HK-2 (cell line): ENCODE data around the gene RRP1B.
A peak's percentile ranks its signal among the peaks of the same experiment; 100 is the strongest.
"Not testable (repeated sequence)": the region's sequence is repeated elsewhere in the genome, so short reads cannot be mapped to it uniquely, and the experiment has no call there.

Experiments used
- DNase-seq: peaks from one replicate; pipeline ENCODE4 v3.0.0-alpha.2; 2018; ENCODE audit not compliant: unreplicated experiment

The RRP1B gene

GRCh38 chr21:43697758-43698643, 38.6 kb downstream of the RRP1B start:
- DNase-seq: peak; percentile 38

DNA sequence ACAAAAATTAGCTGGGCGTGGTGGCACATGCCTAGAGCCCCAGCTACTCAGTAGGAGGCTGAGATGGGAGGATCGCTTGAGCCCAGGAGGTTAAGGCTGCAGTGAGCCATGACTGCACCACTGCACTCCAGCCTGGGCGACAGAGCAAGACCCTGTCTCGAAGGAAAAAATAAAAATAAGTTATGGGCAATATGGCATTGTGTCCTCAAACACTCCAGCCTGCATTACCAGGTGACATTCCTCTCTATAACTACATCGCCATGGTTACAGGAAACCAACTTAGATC, 40.1 kb downstream of the RRP1B start:
- DNase-seq: not testable (repeated sequence)

DNA sequence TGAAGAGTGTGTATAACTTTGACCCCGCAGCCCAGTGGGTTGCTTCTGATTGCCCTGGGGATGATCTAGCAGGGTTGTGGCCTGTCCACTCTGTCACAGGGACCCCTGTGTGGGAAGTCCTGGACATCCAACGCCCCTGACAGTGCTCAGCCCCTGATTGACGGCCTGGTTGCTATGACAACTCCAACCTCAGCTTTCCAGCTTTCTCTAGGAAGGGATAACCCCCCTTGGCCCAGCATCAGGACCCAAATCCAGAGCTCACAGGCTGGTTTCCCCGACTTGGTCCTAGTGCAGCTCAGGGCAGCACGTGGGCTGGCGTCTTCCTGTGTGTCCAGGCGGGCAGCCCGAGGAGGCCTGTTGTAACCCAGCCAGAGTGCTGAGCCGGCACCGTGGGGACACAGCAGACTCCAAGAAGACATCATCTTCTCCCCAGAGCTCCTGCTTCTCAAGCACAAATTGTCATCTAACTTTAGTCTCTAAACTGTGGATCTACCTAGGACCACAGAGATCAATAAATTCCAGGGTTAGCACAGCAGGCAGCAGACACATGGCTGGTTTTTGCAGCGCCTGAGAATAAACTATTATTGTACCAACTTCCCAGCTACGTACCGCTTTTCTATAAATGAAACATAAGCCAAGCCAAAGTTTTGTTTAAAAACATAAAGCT, 40.7 kb downstream of the RRP1B start:
- no peak for DNase-seq

- DNase-seq: no peak
Observed at GRCh38 chr21:43701936-43702784, 42.8 kb downstream of the RRP1B start.

DNA sequence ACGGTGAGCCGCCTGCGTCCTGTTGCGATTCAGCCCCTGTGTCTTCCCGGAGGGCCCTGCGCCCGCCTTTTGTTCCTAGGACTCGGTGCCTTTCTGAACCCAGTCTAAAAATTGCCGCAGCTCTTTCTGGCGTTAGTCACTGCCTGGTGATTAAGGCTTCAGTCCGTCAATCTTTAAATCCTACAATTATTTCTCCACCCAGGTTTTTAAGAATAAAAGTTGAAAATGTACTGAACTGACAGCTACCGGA, 43.4 kb downstream of the RRP1B start:
- DNase-seq: no peak

GRCh38 chr21:43703035-43703880, 43.9 kb downstream of the RRP1B start:
- peak; percentile 50 for DNase-seq

- DNase-seq: no peak
Observed at GRCh38 chr21:43707462-43707861, 48.1 kb downstream of the RRP1B start.

DNA sequence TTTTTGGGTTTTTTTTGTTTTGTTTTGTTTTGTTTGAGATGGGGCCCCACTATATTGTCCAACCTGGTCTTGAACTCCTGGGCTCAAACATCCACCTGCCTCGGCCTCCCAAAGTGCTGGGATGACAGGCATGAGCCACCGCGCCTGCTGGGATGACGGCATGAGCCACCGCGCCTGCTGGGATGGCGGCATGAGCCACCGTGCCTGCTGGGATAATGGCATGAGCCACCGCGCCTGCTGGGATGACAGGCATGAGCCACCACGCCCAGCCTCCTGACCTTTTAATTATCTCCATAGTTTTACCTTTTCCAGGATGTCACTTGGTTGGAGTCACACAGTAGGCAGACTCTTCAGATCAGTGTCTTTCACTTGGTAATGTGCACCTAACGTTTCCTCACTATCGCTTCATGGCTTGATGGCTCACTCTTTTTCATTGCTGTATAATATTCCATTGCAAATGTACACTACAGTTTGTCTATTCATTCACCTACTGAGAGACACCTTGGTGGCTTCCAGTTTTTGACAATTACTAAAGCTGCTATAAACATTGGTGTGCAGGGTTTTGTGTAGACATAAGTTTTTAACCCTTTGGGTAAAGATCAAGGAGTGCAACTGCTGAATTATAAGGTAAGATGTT, 49.5 kb downstream of the RRP1B start:
- no peak for DNase-seq

DNA sequence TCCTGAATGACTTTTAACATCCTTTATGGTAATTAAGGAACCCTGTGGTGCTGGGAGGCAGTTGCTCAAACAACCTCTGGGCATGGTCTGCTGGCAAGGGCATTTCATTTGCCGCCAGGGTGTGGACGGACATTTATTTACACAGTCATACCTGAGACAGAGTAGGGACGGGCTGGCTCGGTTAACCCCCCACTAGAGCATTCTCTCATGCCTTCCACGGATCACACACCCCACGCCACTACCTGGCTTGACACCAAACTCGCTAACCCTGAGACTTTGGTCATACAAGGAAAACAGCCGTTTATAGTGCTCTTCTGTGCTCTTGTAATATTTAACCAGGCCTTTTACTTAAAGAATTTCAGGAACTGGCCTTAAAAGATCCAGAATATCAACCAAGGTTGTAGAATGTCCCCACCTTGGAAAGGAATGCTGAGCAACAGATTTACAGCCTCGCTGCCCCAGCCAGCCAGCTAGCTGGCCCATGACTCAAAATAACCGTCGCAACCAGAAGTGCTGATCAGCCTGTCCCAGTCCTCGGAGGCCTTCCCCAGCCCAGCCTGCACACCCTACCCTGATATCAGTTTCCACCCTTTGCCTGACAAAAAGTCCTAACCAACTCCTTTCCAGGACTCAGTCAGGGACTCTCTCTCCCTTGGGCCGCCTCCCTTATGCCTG, 53.0 kb downstream of the RRP1B start:
- DNase-seq: peak; percentile 83

DNA sequence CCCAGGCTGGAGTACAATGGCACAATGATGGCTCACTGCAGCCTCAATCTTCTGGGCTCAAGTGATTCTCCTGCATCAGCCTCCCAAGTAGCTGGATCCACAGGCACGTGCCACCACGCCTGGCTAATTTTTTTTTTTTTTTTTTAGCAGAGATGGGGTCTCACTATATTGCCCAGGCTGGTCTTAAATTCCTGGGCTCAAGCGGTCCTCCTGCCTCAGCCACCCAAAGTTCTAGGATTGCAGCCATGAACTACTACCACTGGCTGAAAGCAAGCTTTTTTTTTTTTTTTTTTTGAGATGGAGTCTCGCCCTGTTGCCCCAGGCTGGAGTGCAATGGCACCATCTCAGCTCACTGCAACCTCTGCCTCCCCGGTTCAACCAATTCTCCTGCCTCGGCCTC, 53.8 kb downstream of the RRP1B start:
- DNase-seq: not testable (repeated sequence)

DNA sequence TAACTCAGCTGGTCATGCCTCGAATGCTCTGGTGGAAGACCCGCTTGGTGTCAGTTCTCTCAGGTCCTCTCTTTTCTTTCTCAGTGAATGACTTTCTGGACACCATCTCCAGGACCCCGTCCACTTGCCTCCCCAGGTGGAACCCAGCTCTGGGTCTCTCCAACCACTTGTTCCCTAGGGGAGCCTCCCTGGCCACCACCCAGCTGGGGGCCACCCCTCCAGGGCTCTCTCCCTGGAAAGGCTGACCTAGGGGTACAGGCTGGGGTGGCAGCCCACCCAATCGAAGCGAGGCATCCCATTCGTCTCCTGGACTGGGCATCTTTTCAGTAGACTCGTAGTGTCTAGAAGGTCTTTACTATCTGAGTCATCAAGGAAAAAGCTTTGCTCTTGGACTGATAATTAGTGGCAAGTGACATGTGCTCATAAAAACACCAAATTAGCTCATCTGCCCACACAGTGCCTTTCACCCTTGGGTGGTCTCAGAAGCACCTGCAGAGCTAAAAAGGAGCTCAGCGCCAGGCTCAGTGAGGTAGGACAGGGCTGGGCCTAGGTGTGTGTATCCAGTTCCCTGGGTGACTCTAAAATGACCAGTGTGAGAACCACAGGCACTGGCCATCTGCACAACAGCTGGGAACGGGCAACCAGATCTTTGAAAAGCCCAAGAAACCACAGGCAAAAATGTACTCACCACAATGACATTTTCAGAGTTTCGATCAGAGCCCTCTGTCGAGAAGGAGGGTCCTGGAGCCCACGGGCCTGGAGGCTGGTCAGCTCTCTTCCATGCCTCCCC, 57.2 kb downstream of the RRP1B start:
- no peak for DNase-seq

DNA sequence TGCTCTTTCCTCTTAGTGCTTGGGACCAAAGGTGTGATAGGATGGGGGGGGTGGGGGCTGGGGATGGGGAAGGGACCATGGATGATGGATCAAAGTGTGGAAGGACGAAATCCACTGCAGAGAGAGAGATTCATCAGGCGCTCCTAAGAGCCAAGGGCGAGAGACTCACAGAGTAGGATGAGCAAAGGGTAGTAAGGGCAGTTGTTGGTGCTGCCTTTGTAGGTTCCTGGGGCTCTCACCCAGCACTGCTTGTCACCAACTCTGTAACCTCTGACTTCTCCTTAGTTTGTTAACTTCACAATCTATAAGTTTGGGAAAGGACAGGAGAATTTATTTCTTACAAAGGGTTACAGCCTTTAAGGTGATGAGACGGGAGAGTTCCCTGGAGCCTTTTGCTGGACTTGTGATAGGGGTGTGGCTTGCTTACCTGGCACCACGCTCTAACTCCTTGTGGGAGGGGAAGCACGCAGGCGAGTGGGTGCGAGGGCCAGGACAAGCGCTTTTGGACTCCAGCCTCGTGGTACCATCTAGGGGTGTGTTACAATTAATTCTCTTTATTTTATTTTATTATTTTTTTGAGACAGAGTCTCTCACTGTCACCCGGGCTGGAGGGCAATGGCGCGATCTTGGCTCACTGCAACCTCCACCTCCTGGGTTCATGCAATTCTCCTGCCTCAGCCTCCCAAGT, 58.0 kb downstream of the RRP1B start:
- DNase-seq: no peak

GRCh38 chr21:43717967-43718871, 58.9 kb downstream of the RRP1B start:
- no peak for DNase-seq

GRCh38 chr21:43718872-43719747, 59.8 kb downstream of the RRP1B start, which contains the start of gene PDXK:
Gene PDXK, plus strand, starts transcription at chr21:43719129. Its CDS starts 166 bp downstream, at chr21:43719295.
- peak; percentile 82 for DNase-seq

- no peak for DNase-seq
Observed at GRCh38 chr21:43719748-43720538, 60.6 kb downstream of the RRP1B start.

DNA sequence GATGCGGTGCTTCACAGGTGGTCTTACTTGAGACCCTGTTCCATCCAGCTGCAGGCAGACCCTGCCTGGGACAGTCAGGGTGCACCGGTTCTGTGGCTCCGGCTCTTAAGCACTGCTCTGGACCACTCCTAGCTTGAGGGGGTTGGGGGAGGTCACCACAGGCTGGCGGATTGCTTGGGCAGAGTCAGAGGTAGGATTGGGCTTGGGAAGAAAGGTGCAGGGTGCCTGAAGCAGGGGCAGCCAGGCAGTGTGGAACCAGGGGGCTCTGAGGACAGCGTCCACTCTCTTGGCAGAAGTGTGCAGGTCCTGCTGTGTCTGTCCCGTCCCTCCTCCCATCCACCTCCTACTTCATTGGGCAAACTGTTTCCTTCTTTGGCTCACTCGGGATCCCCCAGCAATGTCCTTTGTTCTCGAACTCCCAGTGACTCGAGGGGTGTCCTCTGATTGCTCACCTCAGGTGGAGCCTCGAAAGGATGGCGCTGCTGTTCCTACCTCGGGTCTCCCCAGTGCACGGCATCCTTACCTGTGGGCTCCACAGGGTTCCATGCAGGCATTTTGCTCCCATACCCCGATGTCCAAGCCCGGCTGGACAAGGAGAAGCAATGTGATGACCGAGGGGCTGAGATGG, 61.3 kb downstream of the RRP1B start:
- no peak for DNase-seq
